Mesendoderm (in vitro differentiated cells): ENCODE data around the gene RGS6.

Experiments
- DNase-seq: peaks from one replicate; pipeline ENCODE4 v3.0.0; 2013
- H2AK5ac ChIP-seq: 2 replicates; pipeline ENCODE4 v1.6.1; 2013; ENCODE audit warnings: low read length, inconsistent platforms
- H2BK120ac ChIP-seq: 2 replicates; pipeline ENCODE4 v1.6.1; 2013; ENCODE audit warnings: low read depth, mild to moderate bottlenecking, low read length, moderate library complexity, mixed read lengths
- H2BK15ac ChIP-seq: replicated peaks from 2 replicates; pipeline ENCODE4 v1.6.1; 2013; ENCODE audit warnings: low read depth, mild to moderate bottlenecking, moderate library complexity
- H2BK5ac ChIP-seq: 2 replicates; pipeline ENCODE4 v1.6.1; 2013; ENCODE audit warnings: low read length, inconsistent platforms
- H3K18ac ChIP-seq: 2 replicates; pipeline ENCODE4 v1.6.1; 2013; ENCODE audit warnings: mild to moderate bottlenecking, low read length, mixed read lengths
- H3K23ac ChIP-seq: one replicate; pipeline ENCODE4 v1.6.1; 2013; ENCODE audit warnings: low read length
- H3K27ac ChIP-seq: 2 replicates; pipeline ENCODE4 v1.5.1; 2013; ENCODE audit warnings: low read depth, mild to moderate bottlenecking, inconsistent platforms, low read length, moderate library complexity
- H3K27me3 ChIP-seq: 2 replicates; pipeline ENCODE4 v1.6.1; 2013; ENCODE audit warnings: low read length, control low read depth, mild to moderate bottlenecking, inconsistent platforms; ENCODE audit not compliant: insufficient read depth, poor library complexity
- H3K36me3 ChIP-seq: 2 replicates; pipeline ENCODE4 v1.6.1; 2013; ENCODE audit warnings: low read length, inconsistent platforms; ENCODE audit not compliant: control insufficient read depth, insufficient read depth
- H3K4ac ChIP-seq: one replicate; pipeline ENCODE4 v1.6.1; 2013; ENCODE audit warnings: low read depth, mild to moderate bottlenecking, low read length, moderate library complexity
- H3K4me1 ChIP-seq: 2 replicates; pipeline ENCODE4 v1.6.1; 2013; ENCODE audit warnings: low read depth, low read length, inconsistent platforms; ENCODE audit not compliant: control insufficient read depth
- H3K4me2 ChIP-seq: 2 replicates; pipeline ENCODE4 v1.6.1; 2013; ENCODE audit warnings: low read length
- H3K4me3 ChIP-seq: 2 replicates; pipeline ENCODE4 v1.5.1; 2013; ENCODE audit warnings: mild to moderate bottlenecking, low read length
- H3K56ac ChIP-seq: one replicate; pipeline ENCODE4 v1.6.1; 2013; ENCODE audit warnings: low read length
- H3K79me1 ChIP-seq: 2 replicates; pipeline ENCODE4 v1.6.1; 2013; ENCODE audit warnings: low read length, inconsistent platforms
- H3K79me2 ChIP-seq: 2 replicates; pipeline ENCODE4 v1.6.1; 2013; ENCODE audit warnings: mild to moderate bottlenecking, low read length; ENCODE audit not compliant: control insufficient read depth, insufficient read depth
- H3K9ac ChIP-seq: 2 replicates; pipeline ENCODE4 v1.6.1; 2013; ENCODE audit warnings: low read length, inconsistent platforms
- H4K5ac ChIP-seq: one replicate; pipeline ENCODE4 v1.6.1; 2013; ENCODE audit warnings: low read length
- H4K8ac ChIP-seq: one replicate; pipeline ENCODE4 v1.6.1; 2013; ENCODE audit warnings: low read depth, mild to moderate bottlenecking, control low read depth, low read length, moderate library complexity
- WGBS: extraction: QIAGEN DNeasy Blood & Tissue Kit; methylation state at CpG from one replicate; pipeline ENCODE4 v1.1.7; 2013; ENCODE audit warnings: low lambda C conversion rate, missing lambda C conversion rate; ENCODE audit not compliant: insufficient coverage; ENCODE audit errors: extremely low coverage; 5-methylcytosine and 5-hydroxymethylcytosine counted together

Gene RGS6

DNA sequence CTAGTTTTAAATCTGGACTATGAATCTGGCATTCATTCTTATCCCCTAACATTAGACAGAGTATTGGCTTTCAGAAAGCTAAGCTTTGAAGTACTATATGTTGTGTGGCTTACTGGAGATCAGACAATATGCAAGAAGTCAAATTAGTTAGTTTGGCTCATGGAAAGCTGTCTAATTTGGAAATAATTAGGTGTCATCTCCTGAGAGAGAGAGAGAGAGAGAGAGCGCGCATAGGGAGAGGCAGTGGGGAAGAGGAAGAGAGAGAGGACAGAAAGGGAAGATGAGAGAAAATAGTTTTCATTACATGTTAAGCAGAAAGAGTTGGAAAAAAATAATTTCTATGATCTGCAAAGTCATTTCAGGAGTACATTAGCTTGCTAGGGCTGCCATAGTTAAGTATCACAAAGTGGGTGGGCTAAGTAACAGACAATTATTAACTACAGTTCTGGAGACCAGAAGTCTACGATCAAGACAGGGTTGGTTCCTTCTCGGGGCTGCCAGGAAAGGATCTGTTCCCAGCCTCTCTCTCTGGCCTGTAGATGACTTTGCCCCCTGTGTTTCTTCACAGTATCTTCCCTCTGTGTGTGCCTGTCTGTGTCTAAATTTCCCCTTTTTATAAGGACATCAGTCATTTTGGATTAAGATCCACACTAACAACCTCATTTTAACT lies 404.2 kb downstream of the RGS6 start:
- WGBS, result no CpG with 5 or more reads among the region's 4 CpGs
- H3K79me2 ChIP-seq, result no peaks in the 10 kb centered on the region
- no peak overlapping the region for H3K9ac ChIP-seq
- no peak overlapping the region for H3K27ac ChIP-seq
- H3K4me2 ChIP-seq, result no peak overlapping the region
- H3K79me1 ChIP-seq, result no peaks in the 10 kb centered on the region
- peaks cover 7% of the 10 kb centered on the region for H3K4me1 ChIP-seq
- H3K27me3 ChIP-seq, result no peaks in the 10 kb centered on the region
- no peak overlapping the region for H3K4me3 ChIP-seq
- no peak overlapping the region for H4K8ac ChIP-seq
- no peaks in the 10 kb centered on the region for H3K36me3 ChIP-seq
- H2AK5ac ChIP-seq, result no peak overlapping the region
- no peak for DNase-seq
- H3K56ac ChIP-seq, result no peak overlapping the region
- no peak overlapping the region for H3K23ac ChIP-seq
- H4K5ac ChIP-seq, result no peak overlapping the region
- H3K18ac ChIP-seq, result no peak overlapping the region
- H2BK5ac ChIP-seq, result no peak overlapping the region
- H2BK15ac ChIP-seq, result no peak overlapping the region
- H3K4ac ChIP-seq, result no peak overlapping the region
- H2BK120ac ChIP-seq, result no peak overlapping the region

DNA sequence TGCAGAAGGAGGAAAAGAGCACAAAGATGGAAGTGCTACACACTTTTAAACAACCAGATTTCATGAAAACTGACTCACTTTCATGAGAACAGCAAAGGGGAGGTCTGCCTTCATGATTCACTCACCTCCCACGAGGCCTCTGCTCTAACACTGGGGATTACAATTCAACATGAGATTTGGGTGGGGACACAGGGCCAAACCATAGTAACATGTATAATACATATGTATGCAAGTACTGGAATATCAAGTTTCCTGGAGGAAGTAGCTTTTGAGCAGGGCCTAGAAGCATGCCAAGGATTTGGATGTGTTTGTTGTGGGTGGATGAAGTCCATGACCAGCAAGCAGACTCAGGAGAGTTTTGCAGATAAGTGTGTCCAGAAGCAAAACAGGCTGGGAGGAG lies 409.0 kb downstream of the RGS6 start:
- H3K79me1 ChIP-seq, result no peaks in the 10 kb centered on the region
- H4K5ac ChIP-seq, result no peak overlapping the region
- H3K27ac ChIP-seq, result no peak overlapping the region
- no peak overlapping the region for H4K8ac ChIP-seq
- WGBS, result no CpG with 5 or more reads among the region's 1 CpG
- no peak overlapping the region for H3K18ac ChIP-seq
- no peak for DNase-seq
- H3K56ac ChIP-seq, result no peak overlapping the region
- no peak overlapping the region for H3K23ac ChIP-seq
- no peaks in the 10 kb centered on the region for H3K36me3 ChIP-seq
- no peak overlapping the region for H2BK5ac ChIP-seq
- H3K9ac ChIP-seq, result no peak overlapping the region
- no peak overlapping the region for H3K4me3 ChIP-seq
- H2BK120ac ChIP-seq, result no peak overlapping the region
- no peak overlapping the region for H3K4ac ChIP-seq
- no peak overlapping the region for H2AK5ac ChIP-seq
- no peak overlapping the region for H3K4me2 ChIP-seq
- no peaks in the 10 kb centered on the region for H3K79me2 ChIP-seq
- no peaks in the 10 kb centered on the region for H3K4me1 ChIP-seq
- H3K27me3 ChIP-seq, result no peaks in the 10 kb centered on the region
- H2BK15ac ChIP-seq, result no peak overlapping the region

DNA sequence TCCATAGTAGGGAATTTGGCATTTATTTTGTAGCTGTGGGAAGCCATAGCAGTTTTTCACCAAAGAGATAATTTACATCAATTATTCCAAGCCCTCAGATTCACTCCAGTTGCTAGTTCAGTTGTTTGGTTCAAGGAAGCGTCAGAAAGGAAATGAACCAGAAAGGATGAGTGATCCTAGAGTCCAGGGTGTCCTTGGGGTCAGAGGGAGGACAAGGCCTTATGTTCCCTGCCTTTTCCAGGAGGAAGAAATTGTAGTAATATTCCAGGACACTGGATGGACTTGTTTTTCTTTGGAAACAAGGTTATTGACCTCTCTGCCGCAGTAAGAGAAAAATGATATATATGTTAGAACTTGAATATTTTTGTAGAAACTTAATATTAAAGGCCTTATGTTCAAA lies 409.5 kb downstream of the RGS6 start:
- DNase-seq, result no peak
- no peak overlapping the region for H3K4me2 ChIP-seq
- H3K4ac ChIP-seq, result no peak overlapping the region
- H3K56ac ChIP-seq, result no peak overlapping the region
- H2BK120ac ChIP-seq, result no peak overlapping the region
- no peak overlapping the region for H2AK5ac ChIP-seq
- no CpG with 5 or more reads among the region's 2 CpGs for WGBS
- no peaks in the 10 kb centered on the region for H3K79me1 ChIP-seq
- no peak overlapping the region for H2BK15ac ChIP-seq
- H3K4me1 ChIP-seq, result no peaks in the 10 kb centered on the region
- H3K18ac ChIP-seq, result no peak overlapping the region
- no peak overlapping the region for H3K27ac ChIP-seq
- H3K36me3 ChIP-seq, result no peaks in the 10 kb centered on the region
- H2BK5ac ChIP-seq, result no peak overlapping the region
- H4K8ac ChIP-seq, result no peak overlapping the region
- H3K4me3 ChIP-seq, result no peak overlapping the region
- H4K5ac ChIP-seq, result no peak overlapping the region
- H3K27me3 ChIP-seq, result no peaks in the 10 kb centered on the region
- no peak overlapping the region for H3K9ac ChIP-seq
- H3K79me2 ChIP-seq, result no peaks in the 10 kb centered on the region
- no peak overlapping the region for H3K23ac ChIP-seq

DNA sequence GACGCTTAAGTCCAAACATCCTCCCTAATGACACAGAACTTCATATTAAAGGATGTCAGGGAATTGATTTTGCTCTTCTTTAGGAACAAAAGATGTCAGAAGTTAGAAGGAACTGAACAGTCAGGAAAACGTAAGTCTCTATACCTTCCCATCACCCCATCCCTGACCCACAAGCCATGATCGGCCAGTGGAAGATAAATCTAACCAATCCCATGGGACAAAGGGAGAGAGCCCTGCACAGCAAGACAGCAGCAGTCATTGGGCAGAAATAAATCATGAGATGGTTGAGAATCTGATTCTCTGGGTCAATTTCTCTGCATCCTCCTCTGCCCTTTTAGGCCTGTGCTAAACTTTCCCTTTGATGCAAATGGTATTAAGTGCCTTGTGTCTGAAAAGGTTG lies 414.9 kb downstream of the RGS6 start:
- Histone ChIP-seq H3K36me3 (no peaks in the 10 kb centered on the region), H2BK120ac (no peak overlapping the region), H3K56ac (no peak overlapping the region), H3K4me3 (no peak overlapping the region), H4K8ac (no peak overlapping the region), H2BK15ac (no peak overlapping the region), H3K4me1 (no peaks in the 10 kb centered on the region), H3K9ac (no peak overlapping the region), H3K27me3 (no peaks in the 10 kb centered on the region), H3K27ac (no peak overlapping the region), H3K18ac (no peak overlapping the region), H3K79me1 (no peaks in the 10 kb centered on the region), H2AK5ac (no peak overlapping the region), H2BK5ac (no peak overlapping the region), H3K4ac (no peak overlapping the region), H3K79me2 (no peaks in the 10 kb centered on the region), H4K5ac (no peak overlapping the region), H3K4me2 (no peak overlapping the region), H3K23ac (no peak overlapping the region)
- no CpG with 5 or more reads among the region's 3 CpGs for WGBS
- DNase-seq, result no peak

DNA sequence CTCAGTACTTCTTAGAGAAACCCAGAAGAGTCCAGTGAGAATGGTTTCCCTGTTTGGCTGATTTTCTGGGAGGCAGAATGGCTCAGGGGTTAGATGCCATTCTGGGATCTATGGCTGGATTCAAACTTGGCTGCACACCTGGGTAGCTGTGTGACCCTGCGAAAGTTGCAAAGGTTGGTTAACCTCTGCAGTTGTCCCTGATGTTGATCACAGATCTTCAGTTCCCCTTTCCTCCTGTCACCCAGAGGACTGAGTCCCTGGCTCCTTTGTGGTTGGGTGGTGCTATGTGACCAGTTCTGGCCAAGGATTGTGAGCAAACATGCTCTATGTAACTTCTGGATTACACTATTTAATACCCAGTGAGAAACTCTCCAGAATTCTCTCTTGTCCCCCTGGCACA lies 418.0 kb downstream of the RGS6 start:
- no peak overlapping the region for H3K4me3 ChIP-seq
- DNase-seq, result no peak
- H3K18ac ChIP-seq, result no peak overlapping the region
- no CpG with 5 or more reads among the region's 1 CpG for WGBS
- no peaks in the 10 kb centered on the region for H3K79me2 ChIP-seq
- no peak overlapping the region for H2BK15ac ChIP-seq
- no peak overlapping the region for H4K8ac ChIP-seq
- no peaks in the 10 kb centered on the region for H3K4me1 ChIP-seq
- no peaks in the 10 kb centered on the region for H3K27me3 ChIP-seq
- H3K79me1 ChIP-seq, result no peaks in the 10 kb centered on the region
- H3K27ac ChIP-seq, result no peak overlapping the region
- H3K4ac ChIP-seq, result no peak overlapping the region
- no peaks in the 10 kb centered on the region for H3K36me3 ChIP-seq
- no peak overlapping the region for H4K5ac ChIP-seq
- H3K23ac ChIP-seq, result no peak overlapping the region
- H2BK120ac ChIP-seq, result no peak overlapping the region
- H3K4me2 ChIP-seq, result no peak overlapping the region
- H3K56ac ChIP-seq, result no peak overlapping the region
- H2AK5ac ChIP-seq, result no peak overlapping the region
- no peak overlapping the region for H3K9ac ChIP-seq
- H2BK5ac ChIP-seq, result no peak overlapping the region

DNA sequence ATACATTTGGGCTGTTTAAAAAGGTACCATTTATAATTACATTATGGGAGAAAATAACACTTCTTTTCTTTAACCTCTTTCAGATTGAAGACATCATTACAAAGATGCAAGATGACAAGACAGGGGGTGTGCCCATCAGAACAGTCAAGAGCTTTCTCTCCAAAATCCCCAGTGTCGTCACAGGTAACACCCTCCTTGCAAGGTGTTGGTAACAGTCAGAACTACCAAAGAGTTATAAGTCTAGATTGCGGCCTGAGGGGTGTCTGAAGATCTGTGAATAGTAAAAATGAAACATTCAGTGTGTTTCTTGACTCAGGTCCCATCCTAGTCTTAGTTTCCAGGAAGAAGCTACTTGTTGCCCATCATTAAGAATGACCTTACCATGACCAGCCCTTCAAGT lies 419.8 kb downstream of the RGS6 start:
- no CpG with 5 or more reads among the region's 2 CpGs for WGBS

More for the DNA sequence above, 419.8 kb downstream of the RGS6 start:
- no peak overlapping the region for H3K4me3 ChIP-seq
- no peak overlapping the region for H2BK15ac ChIP-seq
- no peak for DNase-seq
- no peak overlapping the region for H4K5ac ChIP-seq
- no peaks in the 10 kb centered on the region for H3K79me1 ChIP-seq
- H3K4me1 ChIP-seq, result no peaks in the 10 kb centered on the region
- H2BK5ac ChIP-seq, result no peak overlapping the region
- no peaks in the 10 kb centered on the region for H3K27me3 ChIP-seq
- H2AK5ac ChIP-seq, result no peak overlapping the region
- H3K79me2 ChIP-seq, result no peaks in the 10 kb centered on the region
- no peak overlapping the region for H3K4me2 ChIP-seq
- no peak overlapping the region for H2BK120ac ChIP-seq
- H4K8ac ChIP-seq, result no peak overlapping the region
- H3K27ac ChIP-seq, result no peak overlapping the region
- no peaks in the 10 kb centered on the region for H3K36me3 ChIP-seq
- no peak overlapping the region for H3K18ac ChIP-seq
- H3K9ac ChIP-seq, result no peak overlapping the region
- no peak overlapping the region for H3K56ac ChIP-seq
- H3K23ac ChIP-seq, result no peak overlapping the region
- H3K4ac ChIP-seq, result no peak overlapping the region
